Measurements from ENCODE around the gene NAPB.

NAPB gene

GRCh38 chr20:23406880-23407279 is 14.4 kb downstream of the NAPB start:
- DNase-seq (ENCODE audit: low read depth in 2 of 2), result no peak

- DNase-seq (ENCODE audit: low read depth in 2 of 2), result no peak
Observed at GRCh38 chr20:23404196-23404595, 17.1 kb downstream of the NAPB start.

GRCh38 chr20:23403751-23404150 is 17.5 kb downstream of the NAPB start:
- no peak for DNase-seq (ENCODE audit: low read depth in 2 of 2)

DNA sequence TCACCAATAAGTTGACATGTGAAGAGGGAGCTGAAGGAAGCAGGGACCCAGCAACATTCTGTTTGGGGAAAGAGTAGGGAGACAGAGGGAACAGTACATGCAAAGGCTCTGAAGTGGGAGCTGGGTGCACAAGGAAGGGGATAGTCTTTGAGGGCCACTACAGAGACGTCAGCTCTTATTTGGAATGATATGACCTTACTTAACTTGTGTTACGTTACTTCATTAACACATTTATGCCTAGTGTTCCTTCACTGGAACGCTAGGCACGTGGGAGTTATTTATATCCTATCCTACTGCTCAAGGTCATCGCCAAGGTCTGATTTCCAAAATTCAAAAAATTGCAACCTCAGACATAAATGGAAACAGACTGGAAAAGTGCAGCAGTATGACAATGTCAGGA is 20.2 kb downstream of the NAPB start:
- no peak for DNase-seq (ENCODE audit: low read depth in 2 of 2)

DNA sequence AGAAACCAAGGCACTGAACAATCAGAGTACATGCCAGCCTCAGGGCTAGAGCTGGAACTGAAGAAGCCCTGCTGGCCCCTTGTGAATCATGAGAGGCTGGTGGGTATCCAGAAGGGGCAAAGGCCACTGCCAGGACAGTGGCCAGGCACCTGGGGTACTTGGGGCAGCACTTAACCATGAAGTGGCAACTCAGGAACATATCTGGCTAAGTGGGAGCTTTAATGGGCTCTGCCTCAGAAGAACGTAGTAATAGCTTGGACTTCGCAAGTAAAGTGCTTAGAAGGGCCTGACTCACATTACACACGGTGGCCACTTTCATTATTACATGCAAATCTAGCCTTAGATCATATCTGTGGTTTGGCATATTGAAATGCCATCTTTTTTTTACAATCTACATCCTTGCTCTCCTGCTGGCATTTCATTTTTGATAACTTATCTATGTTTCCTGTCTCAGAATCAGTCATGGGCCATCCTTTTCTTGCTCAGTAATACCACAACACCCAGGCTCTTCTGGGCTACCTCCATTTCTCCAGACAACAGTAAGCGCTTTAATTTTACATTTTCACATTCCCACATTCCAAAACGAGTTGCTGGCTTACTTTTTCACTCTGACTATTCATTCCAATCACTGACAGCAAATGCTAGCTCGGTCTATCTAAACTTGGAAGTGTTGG is 21.6 kb downstream of the NAPB start:
- DNase-seq (ENCODE audit: low read depth in 2 of 2), result no peak

- no peak for DNase-seq (ENCODE audit: low read depth in 2 of 2)
Observed at GRCh38 chr20:23397961-23398360, 23.3 kb downstream of the NAPB start.

GRCh38 chr20:23396950-23397627 is 24.2 kb downstream of the NAPB start:
- DNase-seq (ENCODE audit: low read depth in 2 of 2), result no peak

DNA sequence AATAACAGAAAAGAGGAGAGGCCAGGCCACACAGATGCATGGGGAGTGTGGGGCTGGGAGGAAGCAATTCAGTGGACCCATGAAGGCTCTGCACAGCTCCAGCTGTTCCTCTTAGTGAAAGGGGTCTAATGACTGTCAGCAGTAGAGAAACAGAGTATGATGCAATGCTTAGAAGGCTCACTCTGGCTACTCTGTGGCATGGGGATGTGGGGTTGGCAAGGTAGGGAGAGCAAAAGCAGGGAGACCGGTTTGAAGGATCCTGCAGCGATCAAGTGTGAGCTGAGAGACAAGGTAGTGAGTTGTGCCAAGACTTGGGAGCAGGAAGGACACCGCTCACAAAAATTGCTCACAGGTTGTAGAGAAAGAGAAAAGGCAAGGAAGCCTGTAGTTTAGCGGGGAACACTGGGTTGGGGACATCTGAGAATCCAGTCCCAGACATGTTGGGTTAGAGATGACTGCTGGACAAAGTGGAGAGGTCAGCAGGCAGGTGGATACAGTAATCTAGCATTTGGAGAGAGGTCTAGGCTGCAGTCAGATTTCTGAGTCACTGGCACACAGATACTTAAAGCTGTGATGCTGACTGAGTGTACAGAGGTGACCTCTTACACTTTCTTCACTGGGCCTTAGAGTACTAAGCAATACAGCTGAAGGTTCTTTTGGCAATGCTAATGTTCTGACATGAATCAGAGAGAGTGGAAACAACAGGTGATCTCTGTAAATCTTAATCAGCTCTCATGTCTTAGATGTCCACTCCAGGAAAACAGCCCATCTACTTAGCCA is 27.1 kb downstream of the NAPB start:
- no peak for DNase-seq (ENCODE audit: low read depth in 2 of 2)

GRCh38 chr20:23391707-23392310 is 29.5 kb downstream of the NAPB start:
- DNase-seq (ENCODE audit: low read depth in 2 of 2), result no peak

- no peak for DNase-seq (ENCODE audit: low read depth in 2 of 2)
Observed at GRCh38 chr20:23390091-23390774, 31.1 kb downstream of the NAPB start.

DNA sequence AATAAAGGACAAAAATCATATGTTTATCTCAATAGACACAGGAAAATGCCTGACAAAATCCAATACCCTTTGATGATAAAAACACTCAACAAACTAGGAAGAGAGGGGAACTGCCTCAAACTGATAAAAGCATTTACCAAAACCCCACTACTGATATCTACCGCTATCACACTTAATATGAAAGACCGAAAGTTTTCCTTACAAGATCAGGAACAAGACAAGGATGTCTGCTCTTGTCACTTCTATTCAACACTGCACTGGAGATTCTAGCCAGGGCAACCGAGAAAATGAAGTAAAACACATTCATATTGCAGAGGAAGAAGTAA is 34.2 kb downstream of the NAPB start:
- no peak for DNase-seq (ENCODE audit: low read depth in 2 of 2)

- DNase-seq (ENCODE audit: low read depth in 2 of 2), result no peak
Observed at GRCh38 chr20:23386304-23387117, 34.8 kb downstream of the NAPB start.

DNA sequence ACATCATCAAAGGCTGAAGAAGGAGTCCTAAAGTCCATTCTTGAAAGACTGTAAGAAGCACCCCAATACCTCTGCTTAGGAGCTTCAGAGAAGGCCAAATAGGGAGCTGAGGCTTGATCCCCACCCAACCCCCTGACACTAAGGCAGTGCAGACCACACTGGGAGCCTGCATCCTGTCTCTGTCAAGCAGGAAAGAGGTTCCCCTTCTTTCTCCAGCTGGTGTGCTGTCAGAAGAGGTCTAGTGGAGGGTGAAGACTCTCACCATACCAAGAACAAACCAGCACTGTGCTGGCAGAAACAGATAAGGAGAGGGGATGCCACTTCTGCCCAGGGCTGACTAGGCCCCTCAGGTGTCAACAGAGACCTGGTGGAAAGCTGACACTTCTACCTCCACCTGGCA is 39.4 kb downstream of the NAPB start:
- DNase-seq (ENCODE audit: low read depth in 2 of 2), result no peak

GRCh38 chr20:23379772-23380171 is 41.5 kb downstream of the NAPB start:
- no peak for DNase-seq (ENCODE audit: low read depth in 2 of 2)

- DNase-seq (ENCODE audit: low read depth in 2 of 2), result no peak
Observed at GRCh38 chr20:23375827-23376226, 45.5 kb downstream of the NAPB start.

DNA sequence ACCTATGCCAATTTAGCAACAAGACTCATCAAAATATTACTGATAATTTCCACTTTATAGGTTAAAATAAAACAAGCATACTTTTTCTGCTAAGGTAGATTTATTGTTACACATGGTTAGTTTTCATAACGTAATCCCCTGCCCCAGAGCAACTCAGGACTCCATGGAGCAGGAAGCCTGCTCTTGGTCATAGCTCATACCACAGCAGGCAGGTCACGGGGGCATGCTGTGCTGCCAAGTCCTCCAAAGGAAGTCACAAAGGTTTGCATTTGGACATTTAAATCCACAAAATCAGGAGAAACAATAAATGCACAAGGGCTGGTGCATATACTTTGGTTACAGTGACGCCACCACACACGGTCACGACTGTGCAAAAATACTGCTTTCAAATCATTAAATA is 46.8 kb downstream of the NAPB start:
- no peak for DNase-seq (ENCODE audit: low read depth in 2 of 2)

DNA sequence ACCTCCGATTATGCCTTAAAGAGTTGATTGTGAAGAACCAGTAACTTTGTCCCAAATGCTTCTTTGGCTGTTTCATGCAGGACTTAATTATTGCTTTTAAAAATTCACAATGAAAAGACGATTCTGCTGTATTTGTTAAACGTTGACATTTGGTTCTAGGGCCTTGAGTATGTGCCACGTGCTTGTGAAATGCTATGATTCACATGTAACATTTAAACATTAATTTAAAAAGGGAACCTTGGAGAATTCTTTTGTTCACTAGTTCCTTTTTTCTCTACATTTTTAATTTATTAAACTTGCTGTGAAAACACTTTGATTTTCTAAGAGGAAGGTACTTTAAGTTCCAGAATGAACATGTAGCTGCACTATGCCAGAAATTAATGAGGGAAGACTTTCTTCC is 49.8 kb downstream of the NAPB start:
- DNase-seq (ENCODE audit: low read depth in 2 of 2), result no peak

DNA sequence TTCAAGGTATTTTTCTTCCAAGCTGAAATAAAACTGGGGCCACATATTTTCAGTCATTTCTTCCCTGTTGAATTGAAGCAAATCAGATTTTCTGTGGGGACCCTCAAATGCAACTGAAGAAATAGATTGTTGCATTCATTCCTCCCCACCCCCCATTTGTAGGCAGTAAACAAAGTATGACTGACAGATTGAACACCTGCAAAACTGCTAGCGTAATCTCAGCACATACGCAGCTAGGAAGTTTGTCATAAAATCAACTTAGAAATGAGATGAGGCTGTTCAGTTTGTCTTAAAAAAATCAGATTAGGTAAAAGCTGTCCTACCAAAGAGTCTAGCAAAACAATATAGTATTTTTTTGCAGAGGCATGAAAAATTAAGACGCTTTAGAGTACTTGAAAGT is 50.4 kb downstream of the NAPB start:
- no peak for DNase-seq (ENCODE audit: low read depth in 2 of 2)

- no peak for DNase-seq (ENCODE audit: low read depth in 2 of 2)
Observed at GRCh38 chr20:23370274-23370673, 51.0 kb downstream of the NAPB start.

- no peak for DNase-seq (ENCODE audit: low read depth in 2 of 2)
Observed at GRCh38 chr20:23369072-23369823, 52.0 kb downstream of the NAPB start.
